ENCODE measurements around the gene SMC6. TPM values are rescaled to one million over a fixed set of nuclear protein-coding genes. Genes with fewer than 3 reads are reported as not detected.

SMC6 gene
- total and polyA plus RNA-seq, 2 experiments from 2014 or later = 53.4 to 59.8 TPM

DNA sequence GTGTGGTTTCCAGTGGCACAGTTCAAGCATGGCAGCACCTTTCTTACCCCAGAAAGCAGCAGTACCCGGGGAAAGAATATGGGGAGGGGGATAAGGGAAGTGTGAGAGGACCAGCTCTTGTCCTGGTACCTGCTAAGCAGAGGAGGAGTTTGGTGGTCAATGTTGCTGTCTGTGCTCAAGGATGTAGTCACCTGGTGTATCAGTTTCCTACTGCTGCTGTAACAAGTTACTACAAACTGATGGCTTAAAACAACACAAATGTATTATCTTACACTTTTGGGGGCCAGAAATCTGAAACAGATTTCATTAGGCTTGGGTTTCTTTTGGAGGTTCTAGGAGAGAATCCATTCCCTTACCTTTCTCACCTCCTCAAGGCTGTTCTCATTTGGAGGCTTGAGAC is 135.7 kb downstream of the SMC6 start (continued):
- TF ChIP-seq, protein P1, sequence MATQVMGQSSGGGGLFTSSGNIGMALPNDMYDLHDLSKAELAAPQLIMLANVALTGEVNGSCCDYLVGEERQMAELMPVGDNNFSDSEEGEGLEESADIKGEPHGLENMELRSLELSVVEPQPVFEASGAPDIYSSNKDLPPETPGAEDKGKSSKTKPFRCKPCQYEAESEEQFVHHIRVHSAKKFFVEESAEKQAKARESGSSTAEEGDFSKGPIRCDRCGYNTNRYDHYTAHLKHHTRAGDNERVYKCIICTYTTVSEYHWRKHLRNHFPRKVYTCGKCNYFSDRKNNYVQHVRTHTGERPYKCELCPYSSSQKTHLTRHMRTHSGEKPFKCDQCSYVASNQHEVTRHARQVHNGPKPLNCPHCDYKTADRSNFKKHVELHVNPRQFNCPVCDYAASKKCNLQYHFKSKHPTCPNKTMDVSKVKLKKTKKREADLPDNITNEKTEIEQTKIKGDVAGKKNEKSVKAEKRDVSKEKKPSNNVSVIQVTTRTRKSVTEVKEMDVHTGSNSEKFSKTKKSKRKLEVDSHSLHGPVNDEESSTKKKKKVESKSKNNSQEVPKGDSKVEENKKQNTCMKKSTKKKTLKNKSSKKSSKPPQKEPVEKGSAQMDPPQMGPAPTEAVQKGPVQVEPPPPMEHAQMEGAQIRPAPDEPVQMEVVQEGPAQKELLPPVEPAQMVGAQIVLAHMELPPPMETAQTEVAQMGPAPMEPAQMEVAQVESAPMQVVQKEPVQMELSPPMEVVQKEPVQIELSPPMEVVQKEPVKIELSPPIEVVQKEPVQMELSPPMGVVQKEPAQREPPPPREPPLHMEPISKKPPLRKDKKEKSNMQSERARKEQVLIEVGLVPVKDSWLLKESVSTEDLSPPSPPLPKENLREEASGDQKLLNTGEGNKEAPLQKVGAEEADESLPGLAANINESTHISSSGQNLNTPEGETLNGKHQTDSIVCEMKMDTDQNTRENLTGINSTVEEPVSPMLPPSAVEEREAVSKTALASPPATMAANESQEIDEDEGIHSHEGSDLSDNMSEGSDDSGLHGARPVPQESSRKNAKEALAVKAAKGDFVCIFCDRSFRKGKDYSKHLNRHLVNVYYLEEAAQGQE (IDR thresholded peaks at IDR 0.05; ENCODE audit: unreplicated experiment) = no peak
- TF ChIP-seq POLR2AphosphoS5 (IDR thresholded peaks at IDR 0.05; ENCODE audit: low read depth) (no peak), CREB1 (CRISPR knock-in tag; IDR thresholded peaks at IDR 0.05; ENCODE audit: low read depth) (no peak), EZH2 (IDR thresholded peaks at IDR 0.05; ENCODE audit: low read depth, unreplicated experiment) (no peak)

DNA sequence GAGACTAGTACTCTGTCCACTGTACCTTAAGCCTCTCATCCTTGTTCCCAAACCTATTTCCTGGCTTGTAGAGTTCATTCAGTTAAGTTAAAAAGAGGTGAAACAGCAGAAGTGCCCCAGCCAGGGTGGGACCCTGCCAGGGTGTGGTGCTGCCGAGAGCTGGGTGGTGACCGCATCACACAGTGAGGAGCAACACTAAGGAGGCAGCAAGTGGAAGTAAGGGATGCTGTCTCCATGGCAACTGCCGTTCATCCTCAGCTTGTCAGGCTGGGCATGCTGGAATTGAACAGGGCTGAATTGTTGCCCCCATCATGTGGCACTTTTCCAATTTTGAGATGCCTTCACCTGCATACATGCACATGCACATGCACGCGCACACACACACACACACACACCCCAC is 136.1 kb downstream of the SMC6 start:
- H3K9me2 ChIP-seq (ENCODE audit: insufficient read depth) = no peaks in the 10 kb centered on the region
- peaks cover 3% of the 10 kb centered on the region for H3K27me3 Mint-ChIP-seq (ENCODE audit: insufficient read depth, low read depth, poor library complexity)
- H3K36me3 Mint-ChIP-seq (ENCODE audit: low read depth) = peaks cover 21% of the 10 kb centered on the region
- no peak overlapping the region for H2AFZ ChIP-seq
- H3K9me3 Mint-ChIP-seq = no peaks in the 10 kb centered on the region
- TF ChIP-seq JUNB (IDR thresholded peaks at IDR 0.05; ENCODE audit: unreplicated experiment) = no peak
- TF ChIP-seq, protein P2, sequence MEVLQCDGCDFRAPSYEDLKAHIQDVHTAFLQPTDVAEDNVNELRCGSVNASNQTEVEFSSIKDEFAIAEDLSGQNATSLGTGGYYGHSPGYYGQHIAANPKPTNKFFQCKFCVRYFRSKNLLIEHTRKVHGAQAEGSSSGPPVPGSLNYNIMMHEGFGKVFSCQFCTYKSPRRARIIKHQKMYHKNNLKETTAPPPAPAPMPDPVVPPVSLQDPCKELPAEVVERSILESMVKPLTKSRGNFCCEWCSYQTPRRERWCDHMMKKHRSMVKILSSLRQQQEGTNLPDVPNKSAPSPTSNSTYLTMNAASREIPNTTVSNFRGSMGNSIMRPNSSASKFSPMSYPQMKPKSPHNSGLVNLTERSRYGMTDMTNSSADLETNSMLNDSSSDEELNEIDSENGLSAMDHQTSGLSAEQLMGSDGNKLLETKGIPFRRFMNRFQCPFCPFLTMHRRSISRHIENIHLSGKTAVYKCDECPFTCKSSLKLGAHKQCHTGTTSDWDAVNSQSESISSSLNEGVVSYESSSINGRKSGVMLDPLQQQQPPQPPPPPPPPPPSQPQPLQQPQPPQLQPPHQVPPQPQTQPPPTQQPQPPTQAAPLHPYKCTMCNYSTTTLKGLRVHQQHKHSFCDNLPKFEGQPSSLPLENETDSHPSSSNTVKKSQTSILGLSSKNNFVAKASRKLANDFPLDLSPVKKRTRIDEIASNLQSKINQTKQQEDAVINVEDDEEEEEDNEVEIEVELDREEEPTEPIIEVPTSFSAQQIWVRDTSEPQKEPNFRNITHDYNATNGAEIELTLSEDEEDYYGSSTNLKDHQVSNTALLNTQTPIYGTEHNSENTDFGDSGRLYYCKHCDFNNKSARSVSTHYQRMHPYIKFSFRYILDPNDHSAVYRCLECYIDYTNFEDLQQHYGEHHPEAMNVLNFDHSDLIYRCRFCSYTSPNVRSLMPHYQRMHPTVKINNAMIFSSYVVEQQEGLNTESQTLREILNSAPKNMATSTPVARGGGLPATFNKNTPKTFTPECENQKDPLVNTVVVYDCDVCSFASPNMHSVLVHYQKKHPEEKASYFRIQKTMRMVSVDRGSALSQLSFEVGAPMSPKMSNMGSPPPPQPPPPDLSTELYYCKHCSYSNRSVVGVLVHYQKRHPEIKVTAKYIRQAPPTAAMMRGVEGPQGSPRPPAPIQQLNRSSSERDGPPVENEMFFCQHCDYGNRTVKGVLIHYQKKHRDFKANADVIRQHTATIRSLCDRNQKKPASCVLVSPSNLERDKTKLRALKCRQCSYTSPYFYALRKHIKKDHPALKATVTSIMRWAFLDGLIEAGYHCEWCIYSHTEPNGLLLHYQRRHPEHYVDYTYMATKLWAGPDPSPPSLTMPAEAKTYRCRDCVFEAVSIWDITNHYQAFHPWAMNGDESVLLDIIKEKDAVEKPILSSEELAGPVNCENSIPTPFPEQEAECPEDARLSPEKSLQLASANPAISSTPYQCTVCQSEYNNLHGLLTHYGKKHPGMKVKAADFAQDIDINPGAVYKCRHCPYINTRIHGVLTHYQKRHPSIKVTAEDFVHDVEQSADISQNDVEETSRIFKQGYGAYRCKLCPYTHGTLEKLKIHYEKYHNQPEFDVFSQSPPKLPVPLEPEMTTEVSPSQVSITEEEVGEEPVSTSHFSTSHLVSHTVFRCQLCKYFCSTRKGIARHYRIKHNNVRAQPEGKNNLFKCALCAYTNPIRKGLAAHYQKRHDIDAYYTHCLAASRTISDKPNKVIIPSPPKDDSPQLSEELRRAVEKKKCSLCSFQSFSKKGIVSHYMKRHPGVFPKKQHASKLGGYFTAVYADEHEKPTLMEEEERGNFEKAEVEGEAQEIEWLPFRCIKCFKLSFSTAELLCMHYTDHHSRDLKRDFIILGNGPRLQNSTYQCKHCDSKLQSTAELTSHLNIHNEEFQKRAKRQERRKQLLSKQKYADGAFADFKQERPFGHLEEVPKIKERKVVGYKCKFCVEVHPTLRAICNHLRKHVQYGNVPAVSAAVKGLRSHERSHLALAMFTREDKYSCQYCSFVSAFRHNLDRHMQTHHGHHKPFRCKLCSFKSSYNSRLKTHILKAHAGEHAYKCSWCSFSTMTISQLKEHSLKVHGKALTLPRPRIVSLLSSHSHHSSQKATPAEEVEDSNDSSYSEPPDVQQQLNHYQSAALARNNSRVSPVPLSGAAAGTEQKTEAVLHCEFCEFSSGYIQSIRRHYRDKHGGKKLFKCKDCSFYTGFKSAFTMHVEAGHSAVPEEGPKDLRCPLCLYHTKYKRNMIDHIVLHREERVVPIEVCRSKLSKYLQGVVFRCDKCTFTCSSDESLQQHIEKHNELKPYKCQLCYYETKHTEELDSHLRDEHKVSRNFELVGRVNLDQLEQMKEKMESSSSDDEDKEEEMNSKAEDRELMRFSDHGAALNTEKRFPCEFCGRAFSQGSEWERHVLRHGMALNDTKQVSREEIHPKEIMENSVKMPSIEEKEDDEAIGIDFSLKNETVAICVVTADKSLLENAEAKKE (CRISPR knock-in tag; IDR thresholded peaks at IDR 0.05) = no peak
- no peak for TF ChIP-seq ZNF114 (CRISPR knock-in tag; IDR thresholded peaks at IDR 0.05)
- TF ChIP-seq, protein P3, sequence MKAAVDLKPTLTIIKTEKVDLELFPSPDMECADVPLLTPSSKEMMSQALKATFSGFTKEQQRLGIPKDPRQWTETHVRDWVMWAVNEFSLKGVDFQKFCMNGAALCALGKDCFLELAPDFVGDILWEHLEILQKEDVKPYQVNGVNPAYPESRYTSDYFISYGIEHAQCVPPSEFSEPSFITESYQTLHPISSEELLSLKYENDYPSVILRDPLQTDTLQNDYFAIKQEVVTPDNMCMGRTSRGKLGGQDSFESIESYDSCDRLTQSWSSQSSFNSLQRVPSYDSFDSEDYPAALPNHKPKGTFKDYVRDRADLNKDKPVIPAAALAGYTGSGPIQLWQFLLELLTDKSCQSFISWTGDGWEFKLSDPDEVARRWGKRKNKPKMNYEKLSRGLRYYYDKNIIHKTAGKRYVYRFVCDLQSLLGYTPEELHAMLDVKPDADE (IDR thresholded peaks at IDR 0.05) = no peak
- no peak for TF ChIP-seq STAT1 (IDR thresholded peaks at IDR 0.05; ENCODE audit: unreplicated experiment)
- no peak overlapping the region for H3K4me3 Mint-ChIP-seq
- no peak overlapping the region for H3K4me2 ChIP-seq
- peaks cover 43% of the 10 kb centered on the region for H3K4me1 ChIP-seq (ENCODE audit: insufficient read depth)
- H3K36me3 ChIP-seq (ENCODE audit: insufficient read depth) = no peaks in the 10 kb centered on the region
- peaks cover 6% of the 10 kb centered on the region; the same call in 1 of the 2 replicates for H3K79me2 ChIP-seq (replicated peaks; ENCODE audit: insufficient read depth)
- H3F3A ChIP-seq (replicated peaks; ENCODE audit: low read depth) = no peaks in the 10 kb centered on the region
- no peaks in the 10 kb centered on the region for H3K27me3 ChIP-seq (ENCODE audit: insufficient read depth)
- peaks cover 8% of the 10 kb centered on the region; the same call in 1 of the 2 replicates for H4K20me1 ChIP-seq (replicated peaks; ENCODE audit: insufficient read depth)
- ATAC-seq = no peak
- no peak overlapping the region for H3K27ac Mint-ChIP-seq
- no peak overlapping the region for H3K27ac ChIP-seq (ENCODE audit: low read depth)
- H3K4me3 ChIP-seq = no peak overlapping the region
- DNase-seq (ENCODE audit: low spot score) = no peak
- peaks cover 43% of the 10 kb centered on the region for H3K4me1 Mint-ChIP-seq
